Activated CD4-positive, alpha-beta T cell treated with anti-CD3 and anti-CD28 coated beads, Interleukin-2, amount 50 U/mL, for 4 hours (primary cell): ENCODE results near the gene PDE9A.

Source experiments
- DNase-seq, 2 experiments: peaks; one replicate each; pipeline ENCODE4 v3.0.0-alpha.2; 2020

Gene PDE9A

DNA sequence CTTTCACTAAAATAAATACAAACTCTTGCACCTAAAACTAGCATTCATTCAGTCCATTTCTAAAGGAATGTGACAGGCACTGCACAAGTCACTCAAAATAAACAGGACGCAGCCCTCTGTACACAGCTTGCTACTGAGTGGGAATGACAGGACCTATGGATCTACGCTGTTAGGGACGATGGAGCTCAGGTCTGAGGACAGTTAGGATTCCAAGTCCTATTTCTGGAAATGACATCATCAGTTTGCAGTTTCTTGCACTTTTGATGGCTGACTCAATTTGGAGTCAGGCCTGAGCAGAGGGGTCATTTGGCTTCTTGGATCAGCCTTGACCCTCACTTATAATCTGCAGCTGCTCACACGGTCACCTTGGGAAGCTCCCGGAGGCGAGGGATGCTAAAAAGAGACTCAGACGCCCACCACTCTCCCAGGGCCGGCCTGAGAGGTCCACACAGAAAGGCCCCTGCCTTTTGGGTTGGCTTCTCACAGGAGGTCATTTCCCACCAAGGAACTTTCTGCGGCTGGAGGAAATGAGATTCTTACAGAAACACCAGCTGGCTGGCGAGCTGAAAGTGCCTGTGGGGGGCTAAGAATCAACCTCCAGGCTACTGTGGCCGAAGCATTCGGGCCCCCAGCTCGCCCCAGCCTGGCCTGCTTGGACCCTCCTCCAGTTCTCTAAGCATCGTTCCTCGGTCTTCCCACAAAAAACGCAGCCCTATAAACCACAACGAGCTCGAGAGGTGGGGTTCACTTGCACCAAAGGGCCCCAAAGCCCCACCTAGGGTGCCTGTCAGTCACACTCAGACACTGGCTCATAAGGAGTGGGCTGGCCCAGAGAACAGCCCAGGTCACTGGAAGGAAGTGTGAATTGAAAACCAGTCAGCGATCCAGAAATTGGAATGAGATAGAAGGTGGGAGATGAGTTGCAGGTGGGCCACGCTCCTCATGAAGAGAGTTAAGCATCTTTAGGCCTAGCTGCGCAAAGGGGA, 8.9 kb upstream of the PDE9A start:
- no peak for DNase-seq

DNA sequence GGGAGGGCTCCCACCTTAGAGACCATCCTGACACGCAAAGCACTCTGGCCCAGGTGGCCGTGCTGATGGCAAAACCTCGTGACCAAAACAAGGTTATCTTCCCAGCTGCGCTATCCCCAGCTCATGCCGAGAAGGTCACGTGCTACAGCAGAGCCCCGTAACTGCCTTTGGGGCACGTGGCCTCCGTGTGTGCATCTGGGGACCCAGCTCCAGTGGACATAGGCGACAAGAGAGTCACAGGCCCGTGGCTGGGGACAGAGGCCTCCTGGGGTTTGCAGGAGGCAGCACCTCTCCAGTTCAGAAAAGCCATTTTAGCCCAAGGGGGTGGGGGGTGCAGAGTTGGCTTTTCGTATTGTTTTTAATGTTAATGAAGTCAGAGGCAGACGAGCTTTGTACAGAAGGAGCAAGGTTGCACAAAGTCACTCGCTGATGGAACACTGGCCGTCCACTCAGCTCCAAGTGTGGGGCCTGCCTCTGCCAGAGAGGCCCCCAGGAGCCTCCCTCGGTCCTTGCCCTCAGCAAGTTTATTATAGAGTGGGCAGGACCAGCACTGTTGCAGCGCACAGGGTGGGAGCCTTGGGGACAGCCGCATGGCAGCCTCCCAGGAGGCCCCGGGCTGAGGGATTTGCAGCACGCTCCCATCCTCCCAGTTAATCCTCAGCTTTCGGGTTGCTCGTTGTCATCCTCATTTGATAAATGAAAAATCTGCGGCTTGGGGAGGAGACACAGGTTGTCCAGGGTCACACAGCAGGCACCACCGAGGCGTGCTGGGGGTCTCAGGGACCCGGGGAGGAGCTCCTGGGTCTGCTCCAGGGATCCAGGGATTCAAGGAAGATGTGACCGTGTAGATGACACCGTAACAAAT, 8.0 kb upstream of the PDE9A start:
- DNase-seq = no peak

DNA sequence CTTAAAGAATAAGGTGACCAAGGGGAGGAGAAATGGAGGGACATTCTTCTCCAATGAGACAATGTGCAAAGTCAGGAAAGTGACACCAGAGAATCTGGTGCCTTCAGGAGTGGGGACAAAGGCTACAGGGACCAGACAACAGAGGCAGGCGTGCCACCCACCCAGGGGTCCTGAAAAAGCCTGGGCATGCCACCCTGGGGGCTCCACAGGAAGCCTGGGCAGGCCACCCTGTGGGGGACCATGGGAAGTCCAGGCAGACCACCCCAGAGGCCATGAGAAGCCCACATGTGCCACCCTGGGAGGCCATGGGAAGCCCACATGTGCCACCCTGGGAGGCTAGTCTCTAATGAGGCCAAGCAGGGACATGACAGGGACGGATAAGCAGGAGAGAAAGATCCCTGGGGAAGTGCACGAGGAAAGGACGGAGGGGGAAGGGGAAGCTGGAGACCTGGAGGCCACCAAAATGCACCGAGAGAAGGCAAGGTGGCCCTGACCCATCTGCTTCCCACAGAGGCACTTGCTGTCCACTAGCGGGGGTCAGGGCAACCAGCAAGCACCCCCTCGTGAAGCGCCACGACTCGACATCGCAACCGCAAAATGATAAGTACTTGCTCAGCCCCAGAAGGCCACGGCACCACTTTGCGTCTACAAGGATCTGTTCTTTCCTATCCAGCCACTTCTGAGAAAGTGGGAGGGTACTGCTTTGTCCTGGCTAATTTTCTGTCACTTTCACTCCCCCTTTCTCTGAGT, 7.2 kb upstream of the PDE9A start:
- no peak for DNase-seq

DNA sequence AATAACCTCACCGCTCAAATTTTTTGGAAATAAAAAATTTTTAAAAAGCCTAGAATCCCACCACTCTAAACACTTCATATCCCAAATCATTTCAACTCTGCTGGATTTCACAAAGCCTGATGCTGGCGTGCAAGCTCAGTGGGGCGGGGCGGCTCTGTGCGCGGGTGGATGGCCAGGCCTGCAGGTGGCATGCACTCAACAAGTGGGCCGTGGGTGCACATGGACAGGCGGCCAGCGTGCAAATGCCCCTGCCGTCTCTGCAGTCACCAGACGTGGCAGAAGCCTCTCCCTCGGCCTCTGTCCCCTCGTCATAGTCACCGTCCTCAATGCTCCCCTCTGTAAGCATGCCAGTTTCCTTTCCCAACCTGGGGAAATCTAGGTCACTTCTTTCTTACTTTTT, 6.6 kb upstream of the PDE9A start:
- no peak for DNase-seq

DNA sequence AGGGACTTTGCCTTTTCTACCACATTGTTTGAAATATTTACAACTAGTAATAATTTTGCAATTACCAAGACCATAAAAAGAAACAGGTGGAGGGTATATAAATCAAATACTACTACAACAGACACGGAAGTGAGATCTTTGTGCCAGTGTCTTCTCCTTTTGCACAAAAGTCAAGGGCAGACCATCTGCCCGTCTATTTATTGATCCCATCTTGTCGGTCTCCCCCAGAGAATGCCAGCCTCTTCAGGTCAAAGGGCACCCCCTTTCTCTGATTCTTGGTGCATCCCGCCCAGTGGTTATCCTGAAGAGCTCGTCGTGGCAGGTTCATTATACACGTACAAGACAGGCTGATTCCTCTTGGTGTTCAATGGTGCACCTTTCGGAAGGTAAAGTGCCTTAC, 4.8 kb upstream of the PDE9A start:
- DNase-seq = no peak

DNA sequence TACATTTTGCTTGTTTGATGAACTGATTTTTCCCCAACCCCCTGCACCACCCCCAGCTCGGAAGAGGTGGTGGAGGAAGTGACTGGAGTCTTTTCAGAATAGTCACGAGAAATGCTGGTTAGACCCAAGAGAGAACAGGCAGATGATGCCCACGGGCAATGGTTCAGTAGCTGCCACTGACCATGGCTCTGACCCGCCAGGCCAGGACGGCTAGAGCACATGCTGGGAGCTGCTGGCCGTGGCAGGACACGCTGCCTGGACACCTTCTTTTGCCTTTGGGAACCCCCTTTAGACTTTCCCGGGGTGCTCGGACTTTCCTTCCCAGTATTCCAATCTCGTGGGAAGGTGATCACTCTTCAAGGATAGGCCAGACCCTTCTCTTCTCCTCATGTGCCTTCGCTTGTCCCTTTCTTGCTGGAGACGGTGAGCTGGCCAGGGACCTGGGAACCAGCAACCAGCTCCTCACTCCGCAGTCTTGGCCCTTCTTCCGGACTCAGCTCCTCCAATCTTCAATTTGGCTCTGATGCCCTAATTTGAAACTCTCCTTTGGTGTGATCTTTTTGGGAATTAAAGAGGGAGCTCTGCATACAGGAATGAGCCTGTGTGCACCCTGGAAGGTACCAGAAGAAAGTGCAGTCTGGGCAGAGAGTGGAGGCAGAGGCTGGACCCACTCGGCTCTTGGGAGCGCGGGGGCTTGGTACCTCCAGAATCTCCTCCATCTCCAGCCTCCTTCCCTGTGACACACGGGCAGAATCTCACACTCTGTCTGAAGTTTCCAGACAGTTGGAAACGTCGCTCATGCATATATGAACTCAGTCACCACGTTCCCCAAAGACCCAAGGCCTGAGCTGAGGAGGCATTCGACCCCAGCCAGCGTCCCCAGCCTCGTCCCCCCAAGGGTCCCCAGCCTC, 4.0 kb upstream of the PDE9A start:
- DNase-seq = no peak

DNA sequence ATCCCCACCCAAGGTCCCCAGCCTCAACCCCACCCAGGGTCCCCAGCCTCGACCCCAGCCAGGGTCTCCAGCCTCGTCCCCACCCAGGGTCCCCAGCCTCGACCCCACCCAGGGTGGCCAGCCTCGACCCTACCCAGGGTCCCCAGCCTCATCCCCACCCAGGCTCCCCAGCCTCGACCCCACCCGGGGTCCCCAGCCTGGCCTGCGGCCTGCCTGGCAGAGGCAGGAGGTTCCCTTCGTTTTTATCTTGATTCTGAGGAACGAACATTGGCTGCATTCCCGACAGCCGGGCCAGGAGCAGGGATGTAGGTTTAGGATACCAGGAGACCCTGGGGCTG, 3.4 kb upstream of the PDE9A start:
- no peak for DNase-seq

DNA sequence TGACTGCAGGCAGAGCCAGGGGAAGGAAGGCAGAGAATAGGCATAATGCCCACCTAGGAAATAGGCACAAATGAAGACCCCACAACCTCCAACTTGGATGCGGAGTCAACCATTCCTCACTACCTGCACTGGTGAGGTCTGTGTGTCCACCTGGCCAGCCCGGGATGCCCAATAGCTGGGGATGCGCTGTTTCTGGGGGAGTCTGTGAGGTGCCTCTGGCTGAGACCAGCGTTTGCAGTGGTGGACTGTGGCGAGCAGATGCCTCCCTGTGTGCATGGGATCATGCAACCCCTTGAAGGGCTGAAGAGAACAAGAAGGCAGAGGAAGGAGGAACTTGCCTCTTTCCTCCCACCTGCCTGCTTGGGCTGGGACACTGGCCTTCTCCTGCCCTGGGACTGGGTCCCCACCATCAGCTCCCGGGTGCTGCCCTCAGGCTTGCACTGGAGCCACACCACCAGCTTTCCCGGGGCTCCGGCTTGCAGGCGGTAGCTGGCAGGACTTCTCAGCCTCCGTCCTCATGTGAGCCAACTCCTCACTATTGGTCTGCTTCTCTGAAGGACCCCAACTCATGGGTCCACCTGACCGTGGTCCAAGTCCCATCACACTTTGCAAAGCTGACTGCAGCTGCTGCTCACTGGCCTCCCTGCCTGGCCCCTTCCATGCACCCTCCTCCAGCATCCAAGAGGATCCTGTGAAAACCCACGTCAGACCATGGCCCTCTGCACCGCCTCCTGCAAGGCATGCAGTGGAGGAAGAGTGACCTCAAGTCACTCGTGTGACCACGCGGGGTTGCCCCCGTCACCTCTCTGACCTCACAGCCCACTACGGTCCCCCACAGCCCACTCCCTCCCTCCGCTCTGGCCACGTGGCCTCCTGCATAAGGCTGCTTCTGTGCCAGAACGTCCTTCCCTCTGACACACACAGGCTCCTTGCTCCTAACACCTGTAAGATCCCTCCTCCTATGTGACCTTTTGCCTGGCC, 2.7 kb upstream of the PDE9A start:
- no peak for DNase-seq

DNA sequence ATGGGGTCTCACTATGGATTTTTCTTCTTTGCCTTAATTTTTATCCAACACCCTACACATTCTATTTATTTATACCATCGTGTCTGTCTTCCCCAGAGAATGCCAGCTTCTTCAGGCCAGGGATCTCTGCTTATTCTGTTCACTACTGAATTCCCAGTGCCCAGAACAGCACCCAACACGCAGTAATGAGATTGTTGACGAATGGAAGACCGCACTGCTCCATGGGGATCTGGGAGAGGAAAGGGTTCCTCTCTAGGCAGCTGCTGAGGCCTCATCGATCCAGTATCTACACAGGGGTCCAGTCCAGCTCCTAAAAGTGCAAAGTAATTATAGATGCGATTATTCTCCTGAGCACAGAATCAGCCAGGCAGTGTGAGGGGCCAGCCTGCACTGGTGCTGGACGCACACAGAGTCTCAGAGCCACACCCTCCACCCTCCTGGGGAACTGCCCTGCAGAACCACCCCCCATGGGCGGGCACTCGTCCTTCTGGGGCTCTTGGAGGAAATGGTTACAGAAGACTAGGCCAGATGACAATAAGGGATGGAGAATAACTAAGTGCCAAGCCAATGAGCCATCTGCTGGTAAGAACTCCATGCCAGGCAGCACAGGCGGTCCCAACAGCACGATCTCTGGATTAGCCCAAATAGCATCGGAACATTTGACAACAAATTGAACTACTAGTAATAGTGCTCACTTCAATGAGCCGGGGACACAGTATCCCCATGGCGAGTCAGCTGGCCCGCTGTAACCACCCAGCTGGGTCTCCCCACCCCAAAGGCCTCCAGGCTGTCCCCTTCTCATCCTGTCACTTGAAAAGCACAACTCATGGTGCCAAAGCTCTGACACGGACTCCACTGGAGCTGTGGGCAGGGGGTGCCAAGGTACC, 1.7 kb upstream of the PDE9A start:
- no peak for DNase-seq

DNA sequence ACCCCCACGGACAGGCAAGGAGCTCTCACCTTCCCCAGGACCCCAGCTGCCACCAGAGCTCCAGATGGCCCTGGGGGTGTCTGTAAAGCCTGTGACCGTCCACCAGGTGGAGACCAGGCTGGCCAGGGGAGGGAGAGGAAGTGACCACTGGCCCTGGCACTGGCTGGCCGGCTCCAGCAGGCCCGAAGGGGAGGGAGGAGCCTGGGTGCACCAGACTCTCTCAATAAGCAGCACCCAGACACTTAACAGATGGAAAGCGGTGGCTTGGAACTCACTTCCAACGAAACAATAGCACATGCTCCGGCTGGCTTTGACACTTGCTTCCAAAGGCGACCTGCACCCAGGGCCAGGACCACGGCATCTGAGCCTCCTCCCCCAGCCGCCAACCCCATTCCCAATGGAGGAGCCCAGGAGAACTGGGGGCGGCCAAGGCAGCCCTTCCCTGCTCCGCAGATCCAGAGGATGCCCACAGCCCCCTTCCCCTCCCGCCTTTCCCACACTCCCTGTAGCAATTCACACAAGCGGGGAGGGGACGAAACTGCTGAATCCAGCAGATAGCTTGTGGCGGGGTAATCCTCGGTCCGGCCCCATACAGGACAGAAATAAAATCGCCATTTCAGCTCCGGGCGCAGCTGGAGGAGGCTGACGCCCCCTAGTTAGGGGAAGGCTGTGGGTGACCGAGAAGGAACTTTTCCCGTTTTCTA, 742 bp upstream of the PDE9A start:
- no peak for DNase-seq

DNA sequence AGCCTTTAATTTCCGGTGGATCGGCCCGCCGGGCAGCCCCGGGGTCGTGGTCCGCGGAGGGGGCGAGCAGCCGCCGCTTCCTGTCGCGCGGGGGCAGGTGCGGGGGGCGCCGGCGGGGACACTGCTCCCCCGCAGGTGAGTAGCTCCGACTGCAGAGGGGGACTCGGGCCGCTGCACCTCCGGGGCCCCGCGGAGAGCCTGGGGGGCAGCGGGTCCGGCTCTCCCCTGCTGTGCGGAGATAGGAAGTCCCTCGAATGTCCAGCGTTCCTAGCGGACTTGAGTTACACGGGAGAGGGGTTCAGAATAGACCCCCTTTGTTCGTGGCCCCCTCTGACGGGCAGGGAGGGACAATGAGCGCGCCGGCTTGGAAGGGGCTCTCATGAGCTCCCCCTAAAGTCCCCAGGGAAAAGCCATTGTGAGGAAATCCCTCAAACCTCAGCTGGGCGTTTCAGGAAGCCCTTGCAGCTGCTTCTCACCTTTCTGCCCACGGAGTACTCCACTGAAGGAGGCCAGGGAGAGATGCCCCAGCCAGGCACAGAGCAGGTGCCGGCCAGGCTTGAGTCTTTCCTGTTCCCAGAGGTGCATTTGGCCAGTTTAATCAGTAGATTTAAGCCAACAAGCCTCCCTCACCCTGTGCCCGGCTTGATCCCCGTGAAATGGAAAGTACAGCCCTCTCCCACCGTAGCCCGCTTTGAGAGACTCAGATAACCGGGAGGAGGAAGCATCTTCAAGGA, 925 bp downstream of the PDE9A start:
- DNase-seq = no peak

DNA sequence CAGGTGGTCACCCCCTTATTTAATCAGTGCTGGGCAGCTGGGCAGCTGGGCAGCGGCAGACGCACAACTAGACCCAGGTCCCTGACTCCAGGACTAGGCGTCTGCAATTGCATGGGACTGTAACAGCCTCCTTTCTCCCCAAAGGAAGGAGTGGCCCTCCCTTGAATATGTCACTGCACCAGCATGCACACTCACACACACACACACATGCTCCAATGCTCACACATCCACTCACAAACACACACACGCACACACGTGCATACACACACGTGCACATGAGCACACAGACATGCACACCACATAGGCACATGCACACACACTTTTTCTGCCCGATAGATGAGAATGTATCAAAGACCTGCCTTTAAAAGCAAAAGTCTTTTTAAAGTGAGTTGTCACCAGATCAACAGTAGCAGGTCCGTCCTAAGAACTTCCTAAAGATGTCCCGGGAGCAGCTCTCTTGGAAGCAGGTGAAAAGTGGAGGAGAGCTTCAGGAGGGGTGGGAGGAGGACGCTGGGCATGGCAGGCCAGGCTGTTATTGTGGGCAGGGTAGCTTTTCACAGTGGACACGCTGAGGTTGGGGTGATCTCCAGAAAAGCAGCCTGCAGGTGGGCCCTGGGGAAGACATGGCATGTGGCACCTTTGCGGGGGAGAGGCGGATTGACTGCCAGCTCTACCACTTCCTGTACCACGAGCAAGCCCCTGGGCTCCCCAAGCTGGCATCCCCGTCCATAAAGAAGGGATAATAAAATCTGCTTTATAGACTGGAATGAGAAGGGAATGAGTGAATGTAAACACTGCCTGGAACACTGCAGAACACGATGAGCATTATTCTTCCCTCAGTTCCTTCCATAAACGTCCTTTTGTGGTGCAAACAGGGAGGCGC, 1.7 kb downstream of the PDE9A start:
- no peak for DNase-seq

DNA sequence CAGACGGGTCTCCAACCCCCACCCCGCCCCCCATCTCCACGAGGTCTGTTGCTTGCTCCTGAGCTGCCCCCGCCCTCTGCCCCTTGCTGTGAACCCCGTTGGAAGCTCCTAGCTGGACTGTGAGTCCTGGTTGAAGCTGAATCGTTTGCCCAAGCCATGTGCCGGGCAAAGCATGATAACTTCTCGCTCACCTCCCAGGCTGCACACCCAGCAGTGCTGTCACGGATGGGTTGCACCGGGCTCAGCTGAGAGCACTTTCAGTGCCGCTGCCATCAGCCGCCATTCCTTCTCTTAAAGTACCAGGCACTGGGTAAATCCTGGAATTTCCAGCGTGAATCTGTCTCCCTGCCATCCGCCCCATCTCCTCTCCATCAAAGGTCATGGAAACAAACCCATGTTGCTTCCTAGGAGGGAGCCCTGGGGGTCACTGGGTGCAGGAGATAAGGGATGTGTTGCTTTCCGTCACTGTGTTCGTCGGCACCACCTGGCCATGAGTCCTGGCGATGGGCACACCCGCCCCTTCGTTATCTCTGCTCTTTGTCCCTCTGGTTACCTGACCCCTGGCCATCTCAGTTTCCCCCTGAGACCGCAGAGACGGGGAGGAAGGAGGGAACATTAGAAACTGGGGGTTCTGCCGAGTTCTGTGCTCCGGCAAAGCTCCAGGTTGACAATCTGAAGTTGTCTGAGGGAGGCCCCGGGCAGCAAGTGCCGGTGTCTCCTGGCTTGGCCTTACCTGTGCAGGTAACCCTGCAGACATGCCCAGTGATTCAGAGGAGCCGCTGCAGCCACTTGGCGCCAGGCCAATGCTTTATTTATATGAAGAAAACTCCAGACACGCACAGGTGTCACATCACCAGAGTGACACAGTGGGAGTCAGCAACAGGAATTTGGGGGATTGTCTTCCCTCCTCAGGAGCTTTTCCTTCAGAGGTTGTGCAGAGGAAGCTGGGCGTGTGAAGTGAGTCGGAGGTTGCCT, 2.7 kb downstream of the PDE9A start:
- DNase-seq = no peak

DNA sequence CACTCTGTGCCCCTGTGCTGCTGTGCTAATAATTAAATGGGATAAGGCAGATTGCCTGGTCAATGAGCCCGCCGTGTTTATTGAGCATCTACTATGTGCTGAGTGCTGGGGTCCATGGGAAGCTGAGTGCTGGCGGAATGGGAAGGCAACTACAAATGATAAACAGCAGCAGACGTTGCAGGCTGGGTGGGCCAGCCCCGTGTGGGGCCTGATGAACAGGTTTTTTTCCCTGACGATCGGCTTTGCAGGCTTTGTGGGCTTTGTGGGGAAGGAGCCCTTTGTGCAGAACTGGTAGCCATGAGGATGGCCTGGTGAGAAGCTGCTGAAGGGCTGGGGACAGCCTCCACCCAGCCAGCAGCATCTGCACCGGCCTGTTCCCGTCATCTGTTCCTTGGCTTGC, 3.5 kb downstream of the PDE9A start:
- no peak for DNase-seq

DNA sequence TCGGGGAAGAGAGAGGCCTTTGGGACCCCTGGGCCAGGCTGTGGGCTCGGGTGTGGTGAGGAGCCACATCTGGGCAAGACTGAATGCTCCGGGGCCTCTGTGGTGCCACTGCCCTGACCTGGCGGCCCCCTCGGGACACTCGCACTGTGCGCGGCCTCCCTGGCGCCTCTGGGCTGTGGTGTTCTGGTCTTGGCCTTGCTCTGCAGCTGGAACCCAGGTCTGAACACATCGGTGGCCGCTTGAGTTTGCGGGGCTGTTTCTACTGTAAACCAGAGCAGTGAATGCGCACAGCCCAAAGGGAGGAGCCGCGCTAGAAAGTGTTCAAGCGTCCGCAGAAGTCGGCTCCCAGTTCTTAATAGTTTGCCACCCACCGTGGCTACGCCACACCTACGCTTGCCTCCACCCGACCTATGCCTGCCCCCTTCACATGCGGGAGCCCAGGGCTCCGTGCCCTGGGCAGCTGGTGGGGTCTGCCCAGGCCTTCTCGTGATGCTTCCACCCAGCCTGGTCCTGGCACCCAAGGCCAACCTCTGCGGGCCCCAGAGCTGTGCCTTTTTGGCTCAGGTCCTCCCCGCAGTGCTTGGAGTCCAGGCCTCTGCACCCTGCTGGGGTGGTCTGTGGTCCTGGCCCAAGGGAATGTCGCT, 4.4 kb downstream of the PDE9A start:
- no peak for DNase-seq
